DMS153 treated with DMSO at 0.1 percent for 48 hours (cell line): ENCODE results near the gene POLR3B.

ENCODE experiments used
- DNase-seq: peaks from one replicate; lab custom pipeline; 2025; ENCODE audit not compliant: unreplicated experiment; lab: John Stamatoyannopoulos, UW

The POLR3B gene

DNA sequence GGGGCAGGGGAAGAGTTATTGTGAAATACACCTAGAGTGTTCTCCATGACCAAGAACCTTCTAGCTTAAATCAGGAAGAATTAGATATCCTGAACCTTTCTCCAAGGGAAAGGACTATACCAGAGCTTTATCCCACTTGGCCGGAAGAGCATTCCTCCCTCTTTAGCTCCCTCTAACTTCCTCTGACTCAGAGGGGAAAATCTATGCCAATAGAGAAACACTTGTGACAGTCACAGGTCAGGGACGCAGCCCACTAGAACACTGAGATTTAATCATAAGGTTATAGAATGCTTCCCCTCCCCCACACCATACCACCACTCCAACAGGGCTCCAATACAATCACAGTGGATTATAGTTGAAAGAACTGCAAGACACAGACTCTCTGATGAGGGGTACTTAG lies 169.8 kb downstream of the POLR3B start:
- DNase-seq, result no peak

DNA sequence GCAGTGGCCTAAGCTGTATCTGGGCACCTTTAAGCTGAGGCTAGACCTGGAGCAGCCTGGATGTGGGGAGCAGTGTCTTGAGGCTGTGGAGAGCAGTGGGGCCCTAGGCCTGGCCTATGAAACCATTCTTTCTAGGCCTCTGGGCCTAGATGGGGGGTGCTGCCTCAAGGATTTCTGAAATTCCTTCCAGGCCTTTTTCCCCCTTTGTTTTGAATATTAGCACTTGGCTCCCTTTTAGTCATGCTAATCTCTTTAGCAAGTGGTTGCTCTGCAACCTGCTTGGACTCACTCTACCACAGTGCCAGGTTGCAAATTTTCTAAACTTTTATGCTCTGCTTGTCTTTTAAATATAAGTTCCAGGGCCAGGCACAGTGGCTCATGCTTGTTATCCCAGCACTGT lies 183.7 kb downstream of the POLR3B start:
- DNase-seq, result no peak

- DNase-seq, result no peak
These were observed 193.9 kb downstream of the POLR3B start for GRCh38 chr12:106551410-106551809.

DNA sequence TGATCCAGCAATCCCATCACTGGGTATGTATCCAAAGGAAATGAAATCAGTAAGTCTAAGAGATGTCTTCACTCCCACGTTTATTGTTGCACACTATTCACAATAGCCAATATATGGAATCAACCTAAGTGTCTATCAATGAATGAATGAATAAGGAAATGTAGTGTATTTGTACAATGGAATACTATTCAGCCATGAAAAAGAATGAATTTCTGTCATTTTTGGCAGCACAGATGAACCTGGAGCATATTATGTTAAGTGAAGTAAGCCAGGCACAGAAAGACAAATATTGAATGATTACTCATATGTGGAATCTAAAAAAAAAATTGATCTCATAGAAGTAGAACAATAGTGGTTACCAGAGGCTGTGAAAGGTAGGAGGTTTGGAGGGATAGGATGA lies 194.7 kb downstream of the POLR3B start:
- DNase-seq, result no peak
